ENCODE results near the gene RANBP17. TPM values are rescaled to one million over a fixed set of nuclear protein-coding genes. Genes with fewer than 3 reads are reported as not detected.

Gene RANBP17
- total RNA-seq, 1 donor from 2014 or later, result 32.8 TPM

GRCh38 chr5:171226864-171227263, 365.0 kb downstream of the RANBP17 start:
- H3K27ac Mint-ChIP-seq, result no peak overlapping the region
- no peak for DNase-seq (ENCODE audit: low spot score, unreplicated experiment)

GRCh38 chr5:171236651-171237050, 374.8 kb downstream of the RANBP17 start:
- DNase-seq (ENCODE audit: low spot score, unreplicated experiment), result no peak
- no peak for TF ChIP-seq CTCF (IDR thresholded peaks at IDR 0.05; ENCODE audit: unreplicated experiment)
- H3K27ac Mint-ChIP-seq, result no peak overlapping the region
- no peak overlapping the region for H3K4me3 Mint-ChIP-seq (ENCODE audit: low read depth)
- H3K36me3 Mint-ChIP-seq (ENCODE audit: insufficient read depth), result no peaks in the 10 kb centered on the region
- no peaks in the 10 kb centered on the region for H3K27me3 Mint-ChIP-seq
- no peaks in the 10 kb centered on the region for H3K9me3 Mint-ChIP-seq (ENCODE audit: low read depth)
- H3K4me1 Mint-ChIP-seq (ENCODE audit: low read depth), result no peaks in the 10 kb centered on the region

More at GRCh38 chr5:171226864-171227263, 365.0 kb downstream of the RANBP17 start:
- no peaks in the 10 kb centered on the region for H3K4me1 Mint-ChIP-seq (ENCODE audit: low read depth)
- no peaks in the 10 kb centered on the region for H3K27me3 Mint-ChIP-seq
- H3K4me3 Mint-ChIP-seq (ENCODE audit: low read depth), result no peak overlapping the region
- no peaks in the 10 kb centered on the region for H3K36me3 Mint-ChIP-seq (ENCODE audit: insufficient read depth)
- TF ChIP-seq CTCF (IDR thresholded peaks at IDR 0.05; ENCODE audit: unreplicated experiment), result no peak
- H3K9me3 Mint-ChIP-seq (ENCODE audit: low read depth), result no peaks in the 10 kb centered on the region

- H3K27me3 Mint-ChIP-seq, result no peaks in the 10 kb centered on the region
- no peak for DNase-seq (ENCODE audit: low spot score, unreplicated experiment)
- H3K4me3 Mint-ChIP-seq (ENCODE audit: low read depth), result no peak overlapping the region
- TF ChIP-seq CTCF (IDR thresholded peaks at IDR 0.05; ENCODE audit: unreplicated experiment), result no peak
- no peaks in the 10 kb centered on the region for H3K9me3 Mint-ChIP-seq (ENCODE audit: low read depth)
- no peaks in the 10 kb centered on the region for H3K4me1 Mint-ChIP-seq (ENCODE audit: low read depth)
- H3K36me3 Mint-ChIP-seq (ENCODE audit: insufficient read depth), result peaks cover under 1% of the 10 kb centered on the region
- H3K27ac Mint-ChIP-seq, result no peak overlapping the region
Observed at GRCh38 chr5:171242521-171242920, 380.7 kb downstream of the RANBP17 start.

- Mint-ChIP-seq H3K4me1 (ENCODE audit: low read depth) (no peaks in the 10 kb centered on the region), H3K9me3 (ENCODE audit: low read depth) (peaks cover 21% of the 10 kb centered on the region), H3K36me3 (ENCODE audit: insufficient read depth) (peaks cover 18% of the 10 kb centered on the region), H3K27me3 (no peaks in the 10 kb centered on the region), H3K27ac (no peak overlapping the region), H3K4me3 (ENCODE audit: low read depth) (no peak overlapping the region)
- DNase-seq (ENCODE audit: low spot score, unreplicated experiment), result no peak
- no peak for TF ChIP-seq CTCF (IDR thresholded peaks at IDR 0.05; ENCODE audit: unreplicated experiment)
Observed at GRCh38 chr5:171246231-171246630, 384.4 kb downstream of the RANBP17 start.

- TF ChIP-seq CTCF (IDR thresholded peaks at IDR 0.05; ENCODE audit: unreplicated experiment), result no peak
Observed at GRCh38 chr5:171249460-171249859, 387.6 kb downstream of the RANBP17 start.

More at GRCh38 chr5:171249460-171249859, 387.6 kb downstream of the RANBP17 start:
- Mint-ChIP-seq H3K4me1 (ENCODE audit: low read depth) (no peaks in the 10 kb centered on the region), H3K27me3 (no peaks in the 10 kb centered on the region), H3K4me3 (ENCODE audit: low read depth) (no peak overlapping the region), H3K27ac (no peak overlapping the region), H3K9me3 (ENCODE audit: low read depth) (peaks cover 21% of the 10 kb centered on the region), H3K36me3 (ENCODE audit: insufficient read depth) (peaks cover 20% of the 10 kb centered on the region)
- no peak for DNase-seq (ENCODE audit: low spot score, unreplicated experiment)

All from progenitor cell of endocrine pancreas (in vitro differentiated cells).